ENCODE measurements around the gene NFASC. TPM values are rescaled to one million over a fixed set of nuclear protein-coding genes. Genes with fewer than 3 reads are reported as not detected.

The NFASC gene
- total and polyA plus RNA-seq, 4 donors: 4.3 to 92.7 (median 32.8) TPM

DNA sequence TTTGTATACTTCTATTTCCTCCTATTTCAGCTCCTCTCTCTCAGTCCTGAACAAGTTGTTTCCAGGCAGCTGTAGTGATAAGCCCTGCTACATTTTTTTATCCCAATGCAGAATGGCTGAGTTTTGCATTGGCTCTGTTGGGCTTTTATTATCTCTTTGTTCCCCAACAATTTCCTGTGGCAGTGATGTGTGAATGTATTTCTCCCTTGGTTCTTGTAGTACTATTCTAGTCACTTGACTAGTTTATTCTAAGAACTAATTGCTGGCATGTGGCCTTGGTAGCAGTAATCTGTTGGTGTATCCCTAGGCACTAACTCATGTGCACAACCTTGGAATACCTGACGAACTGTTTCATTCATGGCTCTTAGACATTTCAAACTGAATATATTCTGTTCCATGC, 60.7 kb downstream of the NFASC start:
- no peaks in the 10 kb centered on the region for H3K4me1 ChIP-seq (ENCODE audit: control insufficient read depth in 1 of 2, insufficient read depth in 2 of 2, low read length in 2 of 2)
- ATAC-seq (ENCODE audit: low FRiP score): no peak
- intact Hi-C loops (cut with DNase I): no loop called here
- H3K36me3 ChIP-seq (ENCODE audit: control insufficient read depth in 1 of 2, insufficient read depth in 2 of 2, low read length in 1 of 2): no peaks in the 10 kb centered on the region
- H3K4me3 ChIP-seq (ENCODE audit: low read length in 2 of 2): no peak overlapping the region
- H3K27ac ChIP-seq (ENCODE audit: low read depth in 1 of 2, low read length in 2 of 2): no peak overlapping the region
- no peak for DNase-seq
- H3K9me3 ChIP-seq (ENCODE audit: control insufficient read depth, low read length): no peaks in the 10 kb centered on the region
- WGBS, 2 donors: 58 to 61% methylated on average over 1 of the region's 1 CpG
- no peaks in the 10 kb centered on the region for H3K27me3 ChIP-seq (ENCODE audit: control insufficient read depth in 1 of 2, insufficient read depth in 2 of 2, low read length in 1 of 2)

DNA sequence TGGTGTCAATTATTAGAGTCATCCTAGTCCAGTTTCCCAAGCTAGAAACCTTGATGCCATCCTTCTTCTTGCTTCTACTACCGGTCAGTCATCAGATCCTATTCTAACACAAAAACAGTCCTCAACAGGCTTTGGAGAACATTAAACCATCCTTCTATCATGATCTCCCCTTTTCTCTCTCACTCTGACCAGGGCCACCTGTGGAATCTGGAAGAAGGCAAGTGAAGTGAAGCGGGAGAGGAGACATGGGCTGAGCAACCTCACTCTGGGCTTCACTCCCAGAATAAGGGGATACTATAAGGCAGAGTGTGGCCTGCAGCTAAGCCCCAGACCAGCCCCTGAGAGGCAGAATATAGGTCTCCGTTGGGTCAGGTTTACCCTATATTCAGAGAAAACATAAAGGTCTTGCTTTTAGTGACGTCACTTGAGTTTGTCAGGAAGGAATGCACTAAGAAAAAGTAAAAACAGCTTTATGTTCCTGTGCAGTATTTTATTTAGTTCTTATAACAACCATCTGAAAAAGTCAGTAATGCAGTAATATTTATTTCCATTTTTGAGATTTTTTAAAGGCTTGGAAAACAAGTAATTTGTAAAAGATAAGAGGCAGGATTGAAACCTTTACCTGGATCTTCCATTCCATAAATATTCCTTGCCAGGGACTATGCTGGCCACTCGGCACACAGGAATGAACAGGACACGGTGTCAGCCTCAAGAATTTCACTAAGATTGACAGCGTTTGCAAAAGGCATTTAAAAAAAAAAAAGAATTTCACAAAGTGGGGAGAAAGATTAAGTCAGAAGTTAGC, 61.3 kb downstream of the NFASC start:
- WGBS, 2 donors: 60 to 67% methylated on average over 7 of the region's 7 CpGs
- ATAC-seq (ENCODE audit: low FRiP score) (no peak), DNase-seq (peak in 1 of 2 donors; percentile 21)
- Histone ChIP-seq H3K36me3 (ENCODE audit: control insufficient read depth in 1 of 2, insufficient read depth in 2 of 2, low read length in 1 of 2) (no peaks in the 10 kb centered on the region), H3K4me1 (ENCODE audit: control insufficient read depth in 1 of 2, insufficient read depth in 2 of 2, low read length in 2 of 2) (no peaks in the 10 kb centered on the region), H3K27me3 (ENCODE audit: control insufficient read depth in 1 of 2, insufficient read depth in 2 of 2, low read length in 1 of 2) (no peaks in the 10 kb centered on the region), H3K27ac (ENCODE audit: low read depth in 1 of 2, low read length in 2 of 2) (no peak overlapping the region), H3K4me3 (ENCODE audit: low read length in 2 of 2) (no peak overlapping the region), H3K9me3 (ENCODE audit: control insufficient read depth, low read length) (no peaks in the 10 kb centered on the region)
- intact Hi-C loops (cut with DNase I): no loop called here

DNA sequence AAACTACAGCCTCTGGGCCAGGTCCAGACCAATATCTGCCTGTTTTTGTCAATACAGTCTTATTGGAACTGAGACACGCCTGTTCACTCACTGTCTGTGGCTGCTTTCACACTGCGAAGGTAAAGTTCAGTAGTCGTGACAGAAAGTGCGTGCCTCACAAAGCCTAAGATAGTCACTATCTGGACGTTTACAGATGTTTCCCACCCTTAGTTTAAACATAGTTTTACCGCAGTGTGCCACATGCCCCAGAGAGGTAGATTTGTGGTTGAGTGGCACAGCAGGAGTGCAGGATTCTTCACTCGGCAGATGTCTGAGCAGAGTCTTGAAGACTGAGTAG, 61.9 kb downstream of the NFASC start:
- Histone ChIP-seq H3K36me3 (ENCODE audit: control insufficient read depth in 1 of 2, insufficient read depth in 2 of 2, low read length in 1 of 2) (no peaks in the 10 kb centered on the region), H3K9me3 (ENCODE audit: control insufficient read depth, low read length) (no peaks in the 10 kb centered on the region), H3K27me3 (ENCODE audit: control insufficient read depth in 1 of 2, insufficient read depth in 2 of 2, low read length in 1 of 2) (no peaks in the 10 kb centered on the region), H3K27ac (ENCODE audit: low read depth in 1 of 2, low read length in 2 of 2) (no peak overlapping the region), H3K4me3 (ENCODE audit: low read length in 2 of 2) (no peak overlapping the region), H3K4me1 (ENCODE audit: control insufficient read depth in 1 of 2, insufficient read depth in 2 of 2, low read length in 2 of 2) (no peaks in the 10 kb centered on the region)
- WGBS, 2 donors: 64 to 69% methylated on average over 7 of the region's 7 CpGs
- ATAC-seq (ENCODE audit: low FRiP score) (no peak), DNase-seq (no peak)
- intact Hi-C loops (cut with DNase I): no loop called here

DNA sequence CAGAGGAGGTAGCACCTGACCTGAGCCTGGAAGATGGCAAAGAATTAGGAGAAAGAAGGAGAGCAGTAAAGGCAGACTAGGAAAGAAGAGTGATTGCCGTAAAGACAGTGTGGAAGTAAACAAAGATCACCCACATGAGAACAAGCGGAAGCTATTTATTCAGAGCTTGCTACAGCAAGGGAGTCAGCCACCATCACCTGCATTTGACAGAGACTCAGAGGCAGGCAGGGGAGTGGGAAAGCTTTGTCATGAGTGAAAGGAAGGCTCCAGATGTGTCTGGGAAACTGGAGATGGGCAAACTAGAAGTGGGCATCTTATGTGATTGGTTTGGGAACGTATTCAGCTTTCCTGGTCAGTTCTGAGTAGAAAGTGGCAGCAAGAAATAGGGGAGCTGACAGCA, 64.5 kb downstream of the NFASC start:
- ATAC-seq (ENCODE audit: low FRiP score): no peak
- WGBS, 2 donors: 54 to 71% methylated on average over 3 of the region's 3 CpGs
- intact Hi-C loops (cut with DNase I): no loop called here

DNA sequence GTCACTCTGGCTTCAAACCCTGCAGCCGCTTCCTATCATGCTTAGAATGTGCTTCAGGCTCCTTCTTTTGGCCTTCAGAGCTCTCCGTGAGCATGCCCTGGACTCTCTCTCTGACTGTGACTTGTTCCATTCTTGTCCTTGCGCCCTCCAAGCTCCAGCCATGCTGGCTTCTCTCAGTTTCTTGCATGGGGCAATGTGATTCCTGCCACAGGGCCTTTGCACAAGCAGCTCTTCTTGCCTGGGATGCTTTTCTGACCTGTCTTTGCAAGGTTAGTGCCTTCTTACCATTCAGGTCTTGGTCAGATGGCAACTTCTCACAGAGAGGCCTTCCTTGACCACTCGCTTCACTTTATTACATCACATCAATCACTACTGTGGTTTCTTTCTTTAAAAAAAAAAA, 66.1 kb downstream of the NFASC start:
- intact Hi-C loops (cut with DNase I): no loop called here
- Histone ChIP-seq H3K36me3 (ENCODE audit: control insufficient read depth in 1 of 2, insufficient read depth in 2 of 2, low read length in 1 of 2) (no peaks in the 10 kb centered on the region), H3K27me3 (ENCODE audit: control insufficient read depth in 1 of 2, insufficient read depth in 2 of 2, low read length in 1 of 2) (no peaks in the 10 kb centered on the region), H3K27ac (ENCODE audit: low read depth in 1 of 2, low read length in 2 of 2) (no peak overlapping the region), H3K4me3 (ENCODE audit: low read length in 2 of 2) (no peak overlapping the region), H3K4me1 (ENCODE audit: control insufficient read depth in 1 of 2, insufficient read depth in 2 of 2, low read length in 2 of 2) (no peaks in the 10 kb centered on the region), H3K9me3 (ENCODE audit: control insufficient read depth, low read length) (no peaks in the 10 kb centered on the region)
- 63 to 66% methylated on average over 4 of the region's 4 CpGs for WGBS, 2 donors
- DNase-seq (peak in 1 of 2 donors; percentile 19), ATAC-seq (ENCODE audit: low FRiP score) (no peak)

More for the DNA sequence above, 64.5 kb downstream of the NFASC start:
- DNase-seq: no peak
- Histone ChIP-seq H3K36me3 (ENCODE audit: control insufficient read depth in 1 of 2, insufficient read depth in 2 of 2, low read length in 1 of 2) (no peaks in the 10 kb centered on the region), H3K27me3 (ENCODE audit: control insufficient read depth in 1 of 2, insufficient read depth in 2 of 2, low read length in 1 of 2) (no peaks in the 10 kb centered on the region), H3K27ac (ENCODE audit: low read depth in 1 of 2, low read length in 2 of 2) (no peak overlapping the region), H3K9me3 (ENCODE audit: control insufficient read depth, low read length) (no peaks in the 10 kb centered on the region), H3K4me1 (ENCODE audit: control insufficient read depth in 1 of 2, insufficient read depth in 2 of 2, low read length in 2 of 2) (no peaks in the 10 kb centered on the region), H3K4me3 (ENCODE audit: low read length in 2 of 2) (no peak overlapping the region)

DNA sequence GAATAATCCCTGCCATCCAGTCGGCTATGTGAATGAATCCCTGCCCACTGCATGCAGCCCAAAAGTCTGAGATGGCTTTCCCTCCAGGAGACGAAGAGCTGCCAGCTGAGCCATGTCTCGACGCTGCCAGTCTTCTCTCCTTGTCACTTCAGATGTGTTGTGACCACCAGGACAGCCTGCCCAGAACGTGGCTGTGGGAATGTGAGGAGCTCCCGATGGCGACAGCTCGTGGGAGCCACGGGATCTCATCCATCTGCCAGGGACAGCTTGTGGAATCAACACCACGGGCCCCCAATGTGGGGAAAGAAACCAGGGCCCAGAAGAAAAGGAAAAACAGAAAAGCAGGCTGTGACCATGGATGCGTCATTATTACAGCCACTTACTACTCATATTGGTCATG, 67.2 kb downstream of the NFASC start:
- no peak overlapping the region for H3K27ac ChIP-seq (ENCODE audit: low read depth in 1 of 2, low read length in 2 of 2)
- intact Hi-C loops (cut with DNase I): no loop called here
- no peak for ATAC-seq (ENCODE audit: low FRiP score)
- H3K27me3 ChIP-seq (ENCODE audit: control insufficient read depth in 1 of 2, insufficient read depth in 2 of 2, low read length in 1 of 2): no peaks in the 10 kb centered on the region
- H3K4me3 ChIP-seq (ENCODE audit: low read length in 2 of 2): no peak overlapping the region
- peak in 1 of 2 donors; percentile 27 for DNase-seq
- H3K9me3 ChIP-seq (ENCODE audit: control insufficient read depth, low read length): no peaks in the 10 kb centered on the region
- H3K36me3 ChIP-seq (ENCODE audit: control insufficient read depth in 1 of 2, insufficient read depth in 2 of 2, low read length in 1 of 2): no peaks in the 10 kb centered on the region
- 73 to 75% methylated on average over 11 of the region's 11 CpGs for WGBS, 2 donors
- H3K4me1 ChIP-seq (ENCODE audit: control insufficient read depth in 1 of 2, insufficient read depth in 2 of 2, low read length in 2 of 2): no peaks in the 10 kb centered on the region

DNA sequence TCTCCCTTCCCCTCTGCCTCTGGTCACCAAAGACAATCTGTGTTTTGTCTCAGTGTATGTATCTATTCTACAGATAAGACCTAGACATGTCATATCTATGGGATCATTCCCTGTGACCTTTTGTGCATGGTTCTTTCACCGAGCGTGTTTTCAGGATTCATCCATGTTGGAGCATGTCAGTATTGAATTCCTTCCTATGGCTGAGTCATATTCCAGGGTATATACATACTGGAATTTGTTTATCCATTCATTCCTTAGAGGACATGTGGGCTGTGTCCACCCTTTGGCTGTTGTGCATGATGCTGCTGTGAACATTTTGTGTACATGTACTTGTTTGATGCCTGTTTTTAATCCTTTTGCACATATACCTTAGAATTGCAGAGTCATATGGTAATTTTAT, 69.9 kb downstream of the NFASC start:
- 38 to 44% methylated on average over 2 of the region's 2 CpGs for WGBS, 2 donors
- no peak overlapping the region for H3K27ac ChIP-seq (ENCODE audit: low read depth in 1 of 2, low read length in 2 of 2)
- ATAC-seq (ENCODE audit: low FRiP score) (no peak), DNase-seq (peak in 1 of 2 donors; percentile 8)
- no peaks in the 10 kb centered on the region for H3K27me3 ChIP-seq (ENCODE audit: control insufficient read depth in 1 of 2, insufficient read depth in 2 of 2, low read length in 1 of 2)
- no peaks in the 10 kb centered on the region for H3K9me3 ChIP-seq (ENCODE audit: control insufficient read depth, low read length)
- intact Hi-C loops (cut with DNase I): loop anchor here (2.0 to 5.0 kb wide), 2 partner anchors 132 to 133 kb away; no protein-coding TSS in a partner anchor
- no peaks in the 10 kb centered on the region for H3K4me1 ChIP-seq (ENCODE audit: control insufficient read depth in 1 of 2, insufficient read depth in 2 of 2, low read length in 2 of 2)
- no peak overlapping the region for H3K4me3 ChIP-seq (ENCODE audit: low read length in 2 of 2)
- H3K36me3 ChIP-seq (ENCODE audit: control insufficient read depth in 1 of 2, insufficient read depth in 2 of 2, low read length in 1 of 2): no peaks in the 10 kb centered on the region

DNA sequence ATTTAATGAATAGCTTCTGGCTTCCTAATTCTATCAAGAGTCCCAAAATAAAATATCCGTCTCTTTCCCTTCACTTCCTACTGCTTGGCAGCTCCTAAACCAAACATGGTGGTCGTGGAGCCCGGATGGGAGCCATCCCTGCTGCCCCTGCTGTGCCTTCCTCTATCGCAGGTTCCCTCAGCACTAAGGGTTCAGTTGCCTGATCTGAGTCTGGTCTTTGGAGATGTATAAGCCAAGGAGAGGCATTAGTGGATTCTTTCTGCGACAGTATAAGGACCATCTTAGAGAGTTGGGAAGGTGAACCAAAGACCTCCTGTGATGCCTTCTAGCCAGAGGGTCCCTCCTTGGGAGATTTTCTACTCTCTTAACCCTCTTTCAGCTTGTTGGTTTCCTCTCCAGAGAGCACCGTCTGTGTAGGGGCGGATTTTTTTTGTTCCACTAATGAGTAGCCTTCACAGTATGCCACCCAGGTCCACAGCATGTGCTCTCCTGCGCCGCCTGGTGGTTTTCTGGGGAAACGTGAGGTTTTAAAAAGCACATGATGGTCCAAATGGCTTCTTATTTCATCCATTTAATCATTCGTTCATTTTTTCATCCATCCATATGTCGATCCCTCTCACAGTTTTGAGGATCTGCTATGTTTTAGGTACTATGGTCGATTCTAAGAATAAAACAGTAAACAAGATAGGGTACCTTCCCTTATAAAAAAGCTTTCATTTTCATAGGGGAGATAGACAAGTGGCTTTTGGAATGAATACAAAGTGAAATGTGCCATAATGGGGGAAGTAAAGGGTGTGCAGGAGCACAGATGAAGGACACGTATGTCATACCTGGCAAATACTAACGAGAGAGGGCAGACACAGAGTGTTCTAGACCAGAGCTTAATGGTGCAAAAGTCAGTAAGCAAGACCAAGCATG, 71.0 kb downstream of the NFASC start:
- no peak overlapping the region for H3K27ac ChIP-seq (ENCODE audit: low read depth in 1 of 2, low read length in 2 of 2)
- intact Hi-C loops (cut with DNase I): loop anchor here (2.0 to 5.0 kb wide), 2 partner anchors 133 to 134 kb away; no protein-coding TSS in a partner anchor
- no peak overlapping the region for H3K4me3 ChIP-seq (ENCODE audit: low read length in 2 of 2)
- DNase-seq: peak; percentile 68 to 88
- WGBS, 2 donors: 25 to 27% methylated on average over 15 of the region's 15 CpGs
- ATAC-seq (ENCODE audit: low FRiP score): peak; percentile 59
- H3K36me3 ChIP-seq (ENCODE audit: control insufficient read depth in 1 of 2, insufficient read depth in 2 of 2, low read length in 1 of 2): no peaks in the 10 kb centered on the region
- no peaks in the 10 kb centered on the region for H3K4me1 ChIP-seq (ENCODE audit: control insufficient read depth in 1 of 2, insufficient read depth in 2 of 2, low read length in 2 of 2)
- H3K27me3 ChIP-seq (ENCODE audit: control insufficient read depth in 1 of 2, insufficient read depth in 2 of 2, low read length in 1 of 2): no peaks in the 10 kb centered on the region
- H3K9me3 ChIP-seq (ENCODE audit: control insufficient read depth, low read length): no peaks in the 10 kb centered on the region

Measured in aorta (tissue), 5 donors.